H9 (cell line): ENCODE results near the gene EML4. TPM values are rescaled to one million over a fixed set of nuclear protein-coding genes. Genes with fewer than 3 reads are reported as not detected.

Experiments used
- DNase-seq: peaks from one replicate; pipeline ENCODE4 v3.0.0-alpha.2; 2017
- H2AFZ ChIP-seq: one replicate; pipeline ENCODE4 v1.6.1; 2013; ENCODE audit warnings: mild to moderate bottlenecking, low read length, control low read depth, moderate library complexity
- H2AK5ac ChIP-seq: 2 replicates; pipeline ENCODE4 v1.6.1; 2013; ENCODE audit warnings: low read length, control low read depth, mixed read lengths; ENCODE audit not compliant: insufficient read length
- H2BK120ac ChIP-seq: one replicate; pipeline ENCODE4 v1.6.1; 2013; ENCODE audit warnings: low read depth, mild to moderate bottlenecking, low read length, control low read depth, inconsistent platforms; ENCODE audit not compliant: poor library complexity, severe bottlenecking
- H2BK12ac ChIP-seq: 2 replicates; pipeline ENCODE4 v1.6.1; 2013; ENCODE audit warnings: low read length, control low read depth, mixed read lengths, low read depth; ENCODE audit not compliant: insufficient read length
- H2BK15ac ChIP-seq: 2 replicates; pipeline ENCODE4 v1.6.1; 2013; ENCODE audit warnings: low read depth, low read length, control low read depth
- H2BK20ac ChIP-seq: one replicate; pipeline ENCODE4 v1.6.1; 2013; ENCODE audit warnings: low read depth, mild to moderate bottlenecking, low read length, control low read depth, inconsistent platforms; ENCODE audit not compliant: poor library complexity, severe bottlenecking
- H2BK5ac ChIP-seq: 2 replicates; pipeline ENCODE4 v1.6.1; 2013; ENCODE audit warnings: low read length, control low read depth, mixed read lengths; ENCODE audit not compliant: insufficient read length
- H3K14ac ChIP-seq: 2 replicates; pipeline ENCODE4 v1.6.1; 2013; ENCODE audit warnings: low read length, control low read depth; ENCODE audit not compliant: insufficient read depth
- H3K18ac ChIP-seq: 2 replicates; pipeline ENCODE4 v1.6.1; 2013; ENCODE audit warnings: low read depth, mild to moderate bottlenecking, mixed read lengths, low read length, control low read depth; ENCODE audit not compliant: insufficient read length
- H3K23ac ChIP-seq: 2 replicates; pipeline ENCODE4 v1.6.1; 2013; ENCODE audit warnings: low read length, control low read depth, mixed read lengths, low read depth; ENCODE audit not compliant: insufficient read length
- H3K23me2 ChIP-seq: 2 replicates; pipeline ENCODE4 v1.6.1; 2013; ENCODE audit warnings: low read depth, mild to moderate bottlenecking, mixed read lengths, low read length, control low read depth; ENCODE audit not compliant: insufficient read length, poor library complexity, severe bottlenecking
- H3K27ac ChIP-seq: 2 replicates; pipeline ENCODE4 v1.5.1; 2013; ENCODE audit warnings: low read length, control low read depth, mixed read lengths, low read depth; ENCODE audit not compliant: insufficient read length
- H3K27me3 ChIP-seq: 2 replicates; pipeline ENCODE4 v1.6.1; 2013; ENCODE audit warnings: low read length, control low read depth, inconsistent platforms; ENCODE audit not compliant: insufficient read depth
- H3K4ac ChIP-seq: 2 replicates; pipeline ENCODE4 v1.6.1; 2013; ENCODE audit warnings: low read depth, mild to moderate bottlenecking, control low read depth, inconsistent platforms, low read length, moderate library complexity
- H3K4me1 ChIP-seq: 2 replicates; pipeline ENCODE4 v1.6.1; 2013; ENCODE audit warnings: low read length, control low read depth, inconsistent platforms; ENCODE audit not compliant: insufficient read depth
- H3K4me2 ChIP-seq: 2 replicates; pipeline ENCODE4 v1.6.1; 2013; ENCODE audit warnings: low read length, control low read depth, mixed read lengths; ENCODE audit not compliant: insufficient read length, insufficient read depth
- H3K56ac ChIP-seq: 2 replicates; pipeline ENCODE4 v1.6.1; 2013; ENCODE audit warnings: low read depth, mild to moderate bottlenecking, mixed read lengths, low read length, control low read depth; ENCODE audit not compliant: insufficient read length
- H3K79me1 ChIP-seq: 2 replicates; pipeline ENCODE4 v1.6.1; 2013; ENCODE audit warnings: low read depth, mild to moderate bottlenecking, moderate library complexity, low read length, control low read depth, inconsistent platforms; ENCODE audit not compliant: insufficient read depth, poor library complexity, severe bottlenecking
- H3K79me2 ChIP-seq: 2 replicates; pipeline ENCODE4 v1.6.1; 2013; ENCODE audit warnings: low read length, control low read depth, inconsistent platforms; ENCODE audit not compliant: insufficient read depth
- H3K9ac ChIP-seq: 2 replicates; pipeline ENCODE4 v1.6.1; 2013; ENCODE audit warnings: low read length, control low read depth, mixed read lengths; ENCODE audit not compliant: insufficient read length; ENCODE audit errors: extremely low read depth
- H3K9me3 ChIP-seq: one replicate; pipeline ENCODE4 v1.6.1; 2013; ENCODE audit warnings: low read depth, low read length, inconsistent platforms; ENCODE audit not compliant: control insufficient read depth
- H3T11ph ChIP-seq: one replicate; pipeline ENCODE4 v1.6.1; 2013; ENCODE audit warnings: mild to moderate bottlenecking, low read length, control low read depth, inconsistent platforms
- H4K20me1 ChIP-seq: one replicate; pipeline ENCODE4 v1.6.1; 2013; ENCODE audit not compliant: control insufficient read depth, insufficient read length, insufficient read depth
- H4K5ac ChIP-seq: 2 replicates; pipeline ENCODE4 v1.6.1; 2013; ENCODE audit warnings: low read depth, mild to moderate bottlenecking, mixed read lengths, low read length, control low read depth; ENCODE audit not compliant: insufficient read length
- H4K8ac ChIP-seq: replicated peaks from 2 replicates; pipeline ENCODE4 v1.6.1; 2013; ENCODE audit warnings: low read length, control low read depth, mixed read lengths, low read depth; ENCODE audit not compliant: insufficient read length
- H4K91ac ChIP-seq: 2 replicates; pipeline ENCODE4 v1.6.1; 2013; ENCODE audit warnings: low read depth, mild to moderate bottlenecking, moderate library complexity, mixed read lengths, low read length, control low read depth; ENCODE audit not compliant: insufficient read length
- H3K27ac Mint-ChIP-seq, 3 experiments: 2 replicates in 2 of 3; 3 replicates in 1 of 3; pipeline ENCODE4 v1.8.0; 2020 to 2021; ENCODE audit warnings: mixed read lengths in 3 of 3, mild to moderate bottlenecking in 1 of 3, moderate library complexity in 1 of 3
- H3K27me3 Mint-ChIP-seq: 2 replicates; pipeline ENCODE4 v1.8.0; 2021; ENCODE audit warnings: low read depth, mild to moderate bottlenecking, moderate library complexity, mixed read lengths
- H3K36me3 Mint-ChIP-seq, 3 experiments: 2 replicates in 2 of 3; 3 replicates in 1 of 3; pipeline ENCODE4 v1.8.0; 2020 to 2021; ENCODE audit warnings: low read depth in 3 of 3, mixed read lengths in 3 of 3; ENCODE audit not compliant: insufficient read depth in 1 of 3
- H3K4me1 Mint-ChIP-seq, 2 experiments: 2 replicates each; pipeline ENCODE4 v1.8.0; 2020; ENCODE audit warnings: mixed read lengths in 2 of 2
- H3K4me3 Mint-ChIP-seq, 2 experiments: 2 replicates in 1 of 2; 3 replicates in 1 of 2; pipeline ENCODE4 v1.8.0; 2020 to 2021; ENCODE audit warnings: mild to moderate bottlenecking in 2 of 2, mixed read lengths in 2 of 2, moderate library complexity in 1 of 2
- H3K9me3 Mint-ChIP-seq, 2 experiments: 2 replicates in 1 of 2; 3 replicates in 1 of 2; pipeline ENCODE4 v1.8.0; 2020; ENCODE audit warnings: mild to moderate bottlenecking in 2 of 2, mixed read lengths in 2 of 2, moderate library complexity in 1 of 2
- CTCF ChIP-seq: fragments of 200-600 bp; sonication (generic); conservative IDR thresholded peaks from 3 replicates; pipeline ENCODE4 v1.8.0; 2021; ENCODE audit warnings: antibody characterized with exemption, mild to moderate bottlenecking
- WGBS: extraction: QIAGEN DNeasy Blood & Tissue Kit; methylation state at CpG from one replicate; pipeline ENCODE4 v1.1.7; 2013; ENCODE audit warnings: missing lambda C conversion rate, low lambda C conversion rate, mixed read lengths; ENCODE audit not compliant: insufficient read length; ENCODE audit errors: extremely low coverage; 5-methylcytosine and 5-hydroxymethylcytosine counted together
- total RNA-seq: library from RNA; stranded (reverse); gene quantifications from 2 replicates; pipeline ENCODE4 v1.2.1, GENCODE V29; 2021

EML4 gene
- total RNA-seq, 1 experiment from 2014 or later, result 68.6 TPM

GRCh38 chr2:42140496-42140895 lies 28.7 kb upstream of the EML4 start:
- Mint-ChIP-seq H3K9me3 (no peaks in the 10 kb centered on the region), H3K4me1 (peaks cover 34% of the 10 kb centered on the region in 2 experiments), H3K27me3 (peaks cover 2% of the 10 kb centered on the region), H3K27ac (no peak overlapping the region), H3K4me3 (no peak overlapping the region), H3K36me3 (no peaks in the 10 kb centered on the region)
- Histone ChIP-seq H3K18ac (no peak overlapping the region), H3K79me1 (no peaks in the 10 kb centered on the region), H2BK5ac (no peak overlapping the region), H3K27me3 (no peaks in the 10 kb centered on the region), H2BK120ac (no peak overlapping the region), H2BK12ac (no peak overlapping the region), H3K14ac (no peak overlapping the region), H3K27ac (no peak overlapping the region), H3K4me1 (peaks cover 16% of the 10 kb centered on the region), H3K4me2 (no peak overlapping the region), H3K23ac (no peak overlapping the region), H4K20me1 (no peaks in the 10 kb centered on the region), H3K79me2 (no peaks in the 10 kb centered on the region), H2BK15ac (no peak overlapping the region), H2AK5ac (no peak overlapping the region), H3K9me3 (no peaks in the 10 kb centered on the region), H3T11ph (no peak overlapping the region), H2BK20ac (no peak overlapping the region), H3K9ac (no peak overlapping the region), H2AFZ (no peak overlapping the region), H3K4ac (no peak overlapping the region), H3K23me2 (peaks cover 9% of the 10 kb centered on the region), H4K91ac (no peak overlapping the region), H3K56ac (no peak overlapping the region), H4K5ac (no peak overlapping the region), H4K8ac (no peak overlapping the region)
- no peak for TF ChIP-seq CTCF
- DNase-seq, result no peak
- WGBS, result no CpG with 5 or more reads among the region's 2 CpGs
